GM19025 (cell line): Measurements from ENCODE around the gene HAPSTR1.
"Not testable (repeated sequence)": the region's sequence is repeated elsewhere in the genome, so short reads cannot be mapped to it uniquely, and the experiment has no call there.

Source experiments
- ATAC-seq: cut with Tn5 transposase; IDR thresholded peaks from one replicate; pipeline ENCODE4 v1.9.1; 2021; ENCODE audit warnings: mild to moderate bottlenecking, low read depth, moderate library complexity; ENCODE audit not compliant: unreplicated experiment

HAPSTR1 gene, protein sequence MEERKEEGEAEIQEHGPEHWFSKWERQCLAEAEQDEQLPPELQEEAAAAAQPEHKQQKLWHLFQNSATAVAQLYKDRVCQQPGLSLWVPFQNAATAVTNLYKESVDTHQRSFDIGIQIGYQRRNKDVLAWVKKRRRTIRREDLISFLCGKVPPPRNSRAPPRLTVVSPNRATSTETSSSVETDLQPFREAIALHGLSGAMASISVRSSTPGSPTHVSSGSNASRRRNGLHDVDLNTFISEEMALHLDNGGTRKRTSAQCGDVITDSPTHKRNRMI

DNA sequence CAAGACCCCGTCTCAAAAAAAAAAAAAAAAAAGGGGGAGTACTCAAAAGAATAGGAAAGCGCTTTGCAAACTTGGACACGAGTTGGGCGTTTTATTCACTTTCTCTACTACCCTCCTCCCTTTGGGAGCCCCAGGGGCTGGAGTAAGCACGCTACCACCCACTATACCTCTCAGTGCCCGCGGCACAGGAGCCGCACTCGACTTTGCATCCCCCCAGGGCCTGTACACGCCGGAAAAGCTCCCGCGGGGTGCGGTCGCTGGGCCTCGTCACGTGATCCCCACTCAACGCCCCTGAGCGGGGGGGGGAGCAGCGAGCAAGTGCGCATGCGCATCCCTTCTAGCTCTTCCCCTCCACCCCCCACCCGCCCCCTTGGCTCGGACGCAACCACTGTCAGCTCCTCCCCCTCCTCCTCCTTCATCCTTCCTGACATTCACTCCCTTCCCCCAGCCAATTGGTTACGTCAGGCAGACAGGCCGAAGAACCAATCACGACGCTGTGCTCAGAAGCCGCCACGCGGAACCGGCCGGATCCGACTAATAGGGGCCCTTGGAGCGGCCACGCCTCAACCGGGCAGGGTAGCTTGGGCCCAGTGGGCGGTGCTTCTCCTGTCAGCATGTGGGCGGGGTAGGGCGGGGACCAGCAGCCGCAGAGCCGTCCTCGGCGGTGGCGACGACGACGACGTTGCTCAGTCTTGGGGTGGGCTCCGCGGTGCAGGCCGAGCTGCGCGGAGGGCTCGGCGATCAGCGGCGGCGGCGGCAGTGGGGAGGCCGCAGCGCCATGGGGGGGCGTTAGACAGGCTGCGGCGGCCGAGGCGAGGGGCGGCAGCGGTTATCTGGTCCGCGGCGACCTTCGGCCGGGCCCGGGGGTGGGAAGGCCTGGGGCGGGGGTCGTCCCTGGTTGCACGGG is at the start of gene HAPSTR1:
HAPSTR1 (plus strand) TSS at position 685 of the 907 bp plus-strand sequence. CDS start 401 bp downstream, outside the sequence.
- peak; percentile 87 for ATAC-seq

DNA sequence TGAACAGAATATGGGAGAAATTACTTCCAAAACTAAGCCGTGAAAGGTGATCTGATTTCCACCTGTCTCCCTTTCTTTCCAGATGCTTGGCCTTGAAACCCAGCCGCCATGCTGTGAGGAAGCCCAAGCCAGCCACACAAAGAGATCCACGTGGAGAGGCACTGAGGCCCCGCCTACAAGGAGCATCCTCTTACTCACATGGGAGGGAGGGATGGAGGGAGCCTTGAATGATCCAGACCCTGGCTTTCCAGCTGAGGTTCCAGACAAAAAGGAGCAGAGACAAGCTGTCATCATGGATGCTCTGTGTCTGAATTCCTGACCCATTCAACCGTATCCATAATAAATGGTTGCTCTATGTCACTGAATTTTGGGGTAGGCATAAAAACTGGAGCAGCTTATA is 48.9 kb upstream of the HAPSTR1 start:
- no peak for ATAC-seq

DNA sequence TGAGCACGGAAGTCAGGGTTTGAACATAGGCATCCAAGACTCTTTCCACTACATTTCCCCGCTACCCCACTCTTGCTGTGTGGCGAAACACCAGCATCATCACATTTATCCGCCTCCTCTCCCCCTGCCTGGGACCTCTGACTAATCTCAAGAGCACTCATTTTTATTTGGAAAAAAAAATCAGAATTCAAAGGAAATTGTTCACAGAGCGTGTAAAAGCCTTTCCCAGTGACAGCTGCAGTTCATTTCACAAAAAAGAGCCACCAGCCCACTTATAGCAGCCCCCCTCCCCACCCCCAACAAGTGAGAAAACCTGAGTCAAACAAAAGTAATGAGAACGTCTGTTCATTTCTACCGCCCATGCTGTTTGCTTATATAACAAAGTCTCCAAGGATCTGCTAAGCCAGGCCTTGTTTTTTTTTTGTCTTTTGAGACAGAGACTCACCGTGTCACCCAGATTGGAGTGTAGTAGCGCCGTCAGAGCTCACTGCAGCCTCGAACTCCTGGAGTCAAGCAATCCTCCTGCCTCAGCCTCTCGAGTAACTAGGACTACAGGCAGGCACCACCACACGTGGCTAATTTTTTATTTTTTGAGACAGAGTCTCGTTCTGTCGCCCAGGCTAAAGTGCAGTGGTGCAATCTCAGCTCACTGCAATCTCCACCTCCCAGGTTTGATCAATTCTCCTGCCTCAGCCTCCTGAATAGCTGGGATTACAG is 48.3 kb upstream of the HAPSTR1 start:
- no peak for ATAC-seq

DNA sequence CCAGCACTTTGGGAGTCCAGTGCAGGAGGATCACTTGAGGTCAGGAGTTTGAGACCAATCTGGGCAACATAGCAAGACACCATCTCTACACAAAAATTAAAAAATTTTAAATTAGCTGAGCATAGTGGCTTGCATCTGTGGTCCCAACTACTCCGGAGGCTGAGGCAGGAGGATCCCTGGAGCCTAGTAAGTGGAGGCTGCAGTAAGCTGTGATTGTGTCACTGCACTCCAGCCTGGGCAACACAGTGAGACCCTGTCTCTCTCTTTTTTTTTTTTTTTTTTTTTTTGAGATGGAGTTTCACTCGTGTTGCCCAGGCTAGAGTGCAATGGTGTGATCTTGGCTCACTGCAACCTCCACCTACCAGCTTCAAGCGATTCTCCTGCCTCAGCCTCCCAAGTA is 45.9 kb upstream of the HAPSTR1 start:
- not testable (repeated sequence) for ATAC-seq

DNA sequence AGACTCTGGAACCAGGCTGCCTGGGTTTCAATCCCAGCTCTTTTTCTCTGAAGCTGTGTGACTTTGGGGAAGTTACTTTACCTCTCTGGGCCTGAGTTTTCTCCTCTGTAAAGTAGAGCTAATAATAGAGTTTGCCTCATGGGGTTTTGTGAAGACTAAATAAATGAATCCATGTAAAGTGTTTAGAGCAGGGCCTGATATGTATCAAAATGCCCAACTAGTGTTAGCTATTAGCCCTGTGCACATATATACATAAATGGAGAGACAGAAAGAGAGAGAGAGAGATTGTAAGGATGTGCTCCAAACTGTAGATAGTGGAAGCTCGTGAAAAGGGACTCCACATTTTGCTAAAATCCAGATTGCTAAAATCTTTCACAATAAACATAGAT is 44.8 kb upstream of the HAPSTR1 start:
- ATAC-seq, result no peak

DNA sequence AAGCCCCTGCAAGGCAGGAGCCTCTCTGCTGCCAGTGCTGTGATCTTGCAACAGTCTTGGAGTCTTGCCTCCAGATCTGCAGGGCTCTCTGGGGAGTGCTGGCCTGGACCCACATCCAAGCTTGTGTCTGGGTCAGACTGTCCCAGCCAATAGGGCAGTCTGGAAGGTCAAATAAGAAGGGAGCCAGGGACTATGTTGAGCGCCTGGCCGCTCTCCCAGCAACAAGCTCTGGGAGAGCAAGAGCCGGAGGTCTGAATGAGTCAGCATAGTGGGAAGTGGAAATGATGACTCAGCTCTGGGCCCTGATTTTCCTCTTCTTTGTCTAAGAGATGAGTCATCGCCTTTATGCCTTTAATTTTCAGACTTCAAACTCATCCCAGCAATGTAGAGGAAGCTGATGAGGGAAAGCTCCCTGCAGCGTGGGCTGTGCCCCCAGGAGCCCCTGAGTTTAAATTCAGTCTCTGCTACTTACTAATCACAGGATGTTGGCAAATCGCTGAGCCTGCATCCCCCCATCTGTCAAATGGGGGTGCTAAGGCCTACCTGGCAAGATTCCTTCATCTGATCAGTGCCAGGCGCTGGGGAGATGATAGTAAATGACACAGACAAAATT is 43.6 kb upstream of the HAPSTR1 start:
- ATAC-seq, result peak; percentile 49

DNA sequence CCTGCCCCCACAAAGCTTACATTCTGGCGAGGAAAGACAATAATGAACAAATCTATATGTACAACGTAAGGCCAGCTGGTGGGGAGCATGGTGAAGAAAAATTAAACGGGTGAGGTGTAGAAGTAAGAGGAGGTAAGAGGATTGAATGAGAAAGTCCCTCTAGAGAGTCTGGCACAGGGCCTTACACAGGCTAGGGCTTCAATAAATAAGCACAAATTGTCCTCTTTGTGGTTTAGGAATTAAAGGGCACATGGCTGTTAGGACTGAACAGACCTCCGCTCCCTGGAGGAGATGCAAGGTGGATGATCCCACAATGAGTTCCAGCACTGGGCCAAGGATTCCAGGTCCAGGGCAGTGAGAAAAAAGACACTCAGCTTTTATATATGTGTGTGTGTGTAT is 43.1 kb upstream of the HAPSTR1 start:
- ATAC-seq, result no peak

DNA sequence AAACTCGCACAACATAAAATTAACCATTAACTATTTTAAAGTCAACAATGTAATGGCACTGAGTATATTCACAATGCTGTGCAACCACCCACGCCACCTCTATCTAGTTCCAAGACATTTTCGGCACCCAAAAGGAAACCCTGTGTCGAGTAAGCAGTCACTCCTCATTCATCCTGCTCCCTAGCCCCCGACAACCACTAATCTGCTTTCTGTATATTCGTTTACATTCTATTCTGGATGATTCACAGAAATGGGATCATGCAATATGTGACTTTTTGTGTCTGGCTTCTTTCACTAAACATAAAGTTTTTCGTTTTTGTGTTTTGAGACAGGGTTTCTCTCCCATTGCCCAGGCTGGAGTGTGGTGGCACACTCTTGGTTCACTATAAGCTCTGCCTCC is 42.2 kb upstream of the HAPSTR1 start:
- no peak for ATAC-seq

DNA sequence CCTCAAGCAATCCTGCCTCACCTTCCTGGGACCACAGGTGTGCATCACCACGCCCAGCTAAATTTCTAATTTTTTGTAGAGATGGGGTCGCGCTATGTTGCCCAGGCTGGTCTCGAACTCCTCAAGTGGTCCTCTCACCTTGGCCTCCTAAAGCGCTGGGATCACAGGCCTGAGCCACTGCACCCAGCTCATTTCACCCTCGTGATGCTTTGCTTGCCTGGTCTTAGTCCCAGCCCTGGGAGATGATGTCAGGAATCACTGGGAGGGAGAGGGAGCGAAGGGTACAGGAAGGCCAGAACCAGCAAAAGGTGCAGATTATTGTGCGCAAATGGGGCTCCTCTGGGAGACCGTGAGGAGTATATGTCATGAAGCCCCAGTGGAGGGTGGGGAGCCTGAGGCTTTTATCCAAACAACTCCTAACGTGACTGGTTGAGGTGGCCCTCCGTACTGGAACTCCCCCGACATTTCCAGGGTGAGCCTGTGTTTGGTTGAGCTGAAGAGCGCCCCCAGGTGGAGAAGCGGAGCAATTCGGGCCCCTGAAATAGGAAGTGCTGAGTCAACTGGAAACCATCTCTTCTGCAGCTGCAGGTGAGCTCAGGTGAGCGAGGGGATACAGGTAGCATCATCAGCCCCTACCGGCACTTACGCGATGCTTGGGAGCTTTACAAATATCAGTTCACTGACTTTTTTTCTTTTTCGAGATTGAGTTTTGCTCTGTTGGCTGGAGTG is 41.2 kb upstream of the HAPSTR1 start:
- no peak for ATAC-seq

DNA sequence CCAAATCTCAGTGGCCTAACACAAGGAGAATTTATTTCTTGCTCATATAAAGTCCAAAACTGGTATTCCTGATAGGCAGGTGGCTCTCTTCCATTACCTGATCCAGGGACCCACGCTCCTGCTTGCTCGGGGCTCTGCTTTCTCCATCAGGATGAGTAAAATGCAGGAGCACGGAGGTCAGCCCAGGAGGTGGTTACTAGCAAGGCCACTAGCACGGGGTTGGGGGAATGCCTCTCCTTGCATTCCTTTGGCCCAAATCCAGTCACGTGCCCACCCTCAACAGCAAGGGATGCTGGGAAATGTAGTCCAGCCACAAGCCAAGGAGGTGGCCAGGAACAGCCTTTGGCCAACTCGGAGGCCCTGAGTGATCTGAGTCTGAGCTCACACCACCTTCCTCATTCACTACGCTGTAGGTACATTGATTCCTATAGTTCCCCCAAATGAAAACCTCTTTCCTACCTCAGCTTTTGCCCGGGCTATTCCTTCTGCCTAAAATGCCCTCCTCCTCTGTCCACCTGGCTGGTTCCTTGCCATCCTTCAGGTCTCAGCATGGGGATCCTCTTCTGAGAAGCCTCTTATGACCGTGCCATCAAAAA is 38.3 kb upstream of the HAPSTR1 start:
- no peak for ATAC-seq

DNA sequence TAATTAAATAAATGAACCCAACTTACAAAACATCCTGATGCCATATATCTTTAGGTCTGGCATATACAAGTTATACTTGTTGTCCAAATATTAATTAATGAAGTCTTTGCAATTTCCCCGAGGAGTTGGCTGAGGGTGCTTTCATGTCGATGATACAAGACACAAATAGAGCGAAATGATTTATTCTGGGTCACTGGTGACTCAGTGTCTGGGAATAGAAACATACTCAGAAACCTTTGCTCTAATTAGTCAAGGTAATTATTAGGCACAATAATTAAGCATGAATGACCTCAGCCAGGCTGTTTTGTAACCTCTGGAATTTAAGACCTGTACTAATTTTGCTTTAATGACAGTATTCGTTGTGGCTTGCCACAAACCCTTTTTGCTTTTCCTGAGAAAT is 37.0 kb upstream of the HAPSTR1 start:
- no peak for ATAC-seq

DNA sequence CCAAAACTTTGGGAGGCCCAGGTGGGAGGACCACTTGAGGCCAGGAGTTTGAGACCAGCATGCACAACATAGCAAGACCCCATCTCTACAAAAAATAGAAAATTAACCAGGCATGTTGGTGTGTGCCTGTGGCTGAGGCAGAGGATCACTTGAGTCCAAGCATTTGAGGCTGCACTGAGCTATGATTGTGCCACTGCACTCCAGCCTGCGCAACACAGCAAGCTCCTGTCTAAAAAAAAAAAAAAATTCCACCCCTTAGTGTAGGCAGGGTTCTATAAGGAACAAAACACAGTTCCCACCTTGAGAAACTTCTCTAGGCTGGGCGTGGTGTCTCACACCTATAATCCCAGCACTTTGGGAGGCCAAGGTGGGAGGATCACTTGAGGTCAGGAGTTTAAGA is 36.3 kb upstream of the HAPSTR1 start:
- ATAC-seq, result no peak

DNA sequence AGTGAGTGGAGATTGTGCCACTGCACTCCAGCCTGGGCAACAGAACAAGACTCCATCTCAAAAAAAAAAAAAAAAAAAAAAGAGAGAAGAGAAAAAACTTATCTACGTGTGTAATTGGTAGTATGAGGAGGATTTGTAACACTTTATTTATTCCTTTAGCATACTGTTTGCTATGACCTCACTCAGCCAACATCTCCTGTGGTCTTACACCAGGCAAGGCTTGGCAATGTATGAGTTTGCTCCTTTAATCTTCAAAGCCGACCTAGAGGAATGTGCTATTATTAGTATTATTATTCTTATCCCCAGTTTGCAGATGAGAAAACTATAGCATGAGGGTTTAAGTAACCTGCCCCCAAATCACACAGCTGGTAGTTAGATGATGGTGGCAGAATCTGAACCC is 35.8 kb upstream of the HAPSTR1 start:
- no peak for ATAC-seq

DNA sequence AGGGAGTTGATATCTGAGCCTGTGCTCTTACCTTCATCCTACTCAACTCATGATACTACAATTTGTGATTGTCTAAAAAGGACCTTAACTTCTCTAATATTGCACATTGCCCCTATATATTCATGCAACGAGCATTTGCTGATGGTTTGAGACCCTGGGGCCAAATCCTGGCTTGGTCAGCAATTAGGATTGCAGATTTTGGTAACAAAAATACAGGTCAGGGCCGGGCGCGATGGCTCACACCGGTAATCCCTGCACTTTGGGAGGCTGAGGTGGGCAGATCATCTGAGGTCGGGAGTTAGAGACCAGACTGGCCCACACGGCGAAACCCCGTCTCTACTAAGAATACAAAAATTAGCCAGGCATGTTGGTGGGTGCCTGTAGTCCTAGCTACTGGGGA is 35.4 kb upstream of the HAPSTR1 start:
- ATAC-seq, result no peak

DNA sequence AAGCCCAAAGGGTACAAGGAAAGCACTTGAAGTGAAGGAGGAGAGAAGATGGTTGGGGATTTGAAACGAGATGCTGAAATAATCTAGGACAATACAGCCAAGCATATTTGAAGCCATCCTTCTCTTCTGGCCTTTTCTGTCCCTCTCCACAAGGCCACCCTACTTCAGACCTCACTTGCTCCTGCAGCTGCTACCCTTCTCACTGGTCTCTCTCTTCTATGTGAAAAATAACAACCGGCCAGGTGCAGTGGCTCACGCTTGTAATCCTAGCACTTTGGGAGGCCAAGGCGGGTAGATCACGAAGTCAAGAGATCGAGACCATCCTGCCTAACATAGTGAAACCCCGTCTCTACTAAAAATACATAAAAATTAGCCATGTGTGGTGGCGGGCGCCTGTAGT is 33.2 kb upstream of the HAPSTR1 start:
- ATAC-seq, result no peak

DNA sequence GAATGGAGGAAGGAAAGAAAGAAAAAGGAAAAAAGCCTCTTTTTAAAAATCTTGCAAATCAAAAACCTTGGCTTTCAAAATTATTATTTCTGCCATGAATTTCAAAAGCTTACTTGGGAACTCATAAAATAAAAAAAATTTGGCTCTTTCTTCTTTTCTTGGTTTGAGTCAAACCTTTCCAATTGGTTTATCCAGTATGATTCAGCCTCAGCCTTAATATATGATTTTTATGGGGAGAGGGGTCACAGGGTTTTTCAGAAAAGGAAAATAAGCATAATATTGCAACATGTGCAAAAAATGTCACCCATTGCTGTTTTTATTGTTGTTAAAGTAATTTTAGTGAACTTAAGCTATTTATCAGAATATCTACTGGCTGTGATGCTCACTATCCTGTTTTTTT is 31.2 kb upstream of the HAPSTR1 start:
- no peak for ATAC-seq

DNA sequence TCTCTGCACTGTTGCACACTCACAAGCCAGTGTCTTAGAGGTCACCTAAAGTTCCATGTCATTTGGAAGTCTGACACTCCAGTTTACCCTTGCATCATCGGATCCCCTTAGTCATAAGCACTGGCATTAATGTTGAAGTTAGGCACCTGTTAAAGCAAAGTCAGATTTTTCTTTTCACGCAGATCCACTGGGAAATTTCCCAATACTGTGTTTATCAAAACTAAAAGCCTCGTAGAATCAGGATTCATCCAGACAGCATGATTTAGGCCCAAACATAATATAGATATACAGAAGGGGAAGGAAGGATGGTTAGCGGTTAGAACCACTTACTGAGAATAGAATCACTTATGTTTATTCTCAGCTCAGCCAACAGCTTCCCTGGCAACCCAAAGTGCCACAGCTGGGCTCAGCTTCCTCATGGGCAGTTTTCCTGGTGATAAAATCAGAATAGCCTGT is 30.1 kb upstream of the HAPSTR1 start:
- no peak for ATAC-seq

DNA sequence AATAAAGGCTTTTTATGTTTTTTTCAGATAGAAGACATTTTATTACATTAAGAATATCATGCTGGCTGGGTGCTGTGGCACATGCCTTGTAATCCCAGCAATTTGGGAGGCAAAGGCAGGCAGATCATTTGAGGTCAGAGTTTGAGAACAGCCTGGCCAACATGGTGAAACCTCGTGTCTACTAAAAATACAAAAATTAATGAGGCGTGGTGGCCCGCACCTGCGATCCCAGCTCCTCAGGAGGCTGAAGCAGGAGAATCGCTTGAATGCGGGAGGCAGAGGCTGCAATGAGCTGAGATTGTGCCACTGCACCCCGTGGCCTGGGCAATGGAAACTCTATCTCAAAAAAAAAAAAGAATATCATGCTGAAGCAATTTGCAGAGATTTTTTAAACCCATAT is 29.1 kb upstream of the HAPSTR1 start:
- ATAC-seq, result no peak

DNA sequence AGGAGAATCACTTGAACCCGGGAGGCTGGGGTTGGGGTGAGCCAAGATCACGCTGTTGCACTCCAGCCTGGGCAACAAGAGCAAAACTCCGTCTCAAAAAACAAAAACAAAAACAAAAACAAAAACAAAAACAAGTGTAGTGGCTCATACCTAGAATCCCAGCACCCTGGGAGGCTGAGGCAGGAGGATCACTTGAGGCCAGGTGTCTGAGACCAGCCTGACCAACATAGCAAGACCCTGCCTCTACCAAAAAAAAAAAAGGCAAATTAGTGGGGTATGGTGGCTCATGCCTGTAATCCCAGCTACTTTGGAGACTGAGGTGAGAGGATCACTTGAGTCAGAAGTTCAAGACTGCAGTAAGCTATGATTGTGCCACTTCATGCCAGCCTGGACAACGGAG is 26.4 kb upstream of the HAPSTR1 start:
- no peak for ATAC-seq

DNA sequence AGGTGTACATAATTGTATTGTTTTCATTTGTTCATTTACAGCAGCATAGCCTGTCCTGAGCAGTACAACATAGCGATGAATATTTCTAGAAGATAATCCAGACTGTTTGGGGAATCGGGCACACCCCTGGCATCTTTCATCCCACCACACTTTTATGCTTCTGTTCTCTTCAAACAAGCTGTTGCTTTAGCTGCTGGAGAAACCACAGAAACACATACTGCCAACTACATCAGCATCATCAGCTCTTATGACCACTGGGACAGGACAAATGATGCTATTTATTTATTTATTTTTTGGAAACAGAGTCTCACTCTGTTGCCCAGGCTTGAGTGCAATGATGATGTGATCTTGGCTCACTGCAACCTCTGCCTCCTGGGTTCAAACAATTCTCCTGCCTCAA is 22.6 kb upstream of the HAPSTR1 start:
- no peak for ATAC-seq
